22Rv1 (cell line): ENCODE results near the gene PTPRB.

Source experiments
- ZFX ChIP-seq: fragments of 450-650 bp; IDR thresholded peaks from 2 replicates; pipeline ENCODE4 v1.6.1; 2017; ENCODE audit warnings: antibody characterized with exemption, borderline replicate concordance
- TF ChIP-seq, protein P1 (sequence below): fragments of 450-650 bp; IDR thresholded peaks from 2 replicates; pipeline ENCODE4 v1.5.1; 2017; ENCODE audit warnings: mild to moderate bottlenecking

- TF ChIP-seq, protein P1, sequence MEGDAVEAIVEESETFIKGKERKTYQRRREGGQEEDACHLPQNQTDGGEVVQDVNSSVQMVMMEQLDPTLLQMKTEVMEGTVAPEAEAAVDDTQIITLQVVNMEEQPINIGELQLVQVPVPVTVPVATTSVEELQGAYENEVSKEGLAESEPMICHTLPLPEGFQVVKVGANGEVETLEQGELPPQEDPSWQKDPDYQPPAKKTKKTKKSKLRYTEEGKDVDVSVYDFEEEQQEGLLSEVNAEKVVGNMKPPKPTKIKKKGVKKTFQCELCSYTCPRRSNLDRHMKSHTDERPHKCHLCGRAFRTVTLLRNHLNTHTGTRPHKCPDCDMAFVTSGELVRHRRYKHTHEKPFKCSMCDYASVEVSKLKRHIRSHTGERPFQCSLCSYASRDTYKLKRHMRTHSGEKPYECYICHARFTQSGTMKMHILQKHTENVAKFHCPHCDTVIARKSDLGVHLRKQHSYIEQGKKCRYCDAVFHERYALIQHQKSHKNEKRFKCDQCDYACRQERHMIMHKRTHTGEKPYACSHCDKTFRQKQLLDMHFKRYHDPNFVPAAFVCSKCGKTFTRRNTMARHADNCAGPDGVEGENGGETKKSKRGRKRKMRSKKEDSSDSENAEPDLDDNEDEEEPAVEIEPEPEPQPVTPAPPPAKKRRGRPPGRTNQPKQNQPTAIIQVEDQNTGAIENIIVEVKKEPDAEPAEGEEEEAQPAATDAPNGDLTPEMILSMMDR = no peak
- no peak for TF ChIP-seq ZFX
Measured at GRCh38 chr12:70482764-70483163, 154.5 kb downstream of the PTPRB start.
